GM19035 (cell line): ENCODE measurements around the gene BTRC.

Experiments
- ATAC-seq: cut with Tn5 transposase; IDR thresholded peaks from one replicate; pipeline ENCODE4 v1.9.1; 2021; ENCODE audit not compliant: unreplicated experiment

The BTRC gene

GRCh38 chr10:101513733-101514132 lies 159.8 kb downstream of the BTRC start:
- no peak for ATAC-seq

GRCh38 chr10:101525848-101526247 lies 171.9 kb downstream of the BTRC start:
- ATAC-seq = no peak

- ATAC-seq = no peak
These were observed 175.2 kb downstream of the BTRC start for GRCh38 chr10:101529207-101529606.

GRCh38 chr10:101529725-101530553 lies 176.0 kb downstream of the BTRC start:
- no peak for ATAC-seq

- ATAC-seq = no peak
These were observed 182.0 kb downstream of the BTRC start for GRCh38 chr10:101535949-101536348.

GRCh38 chr10:101536800-101537199 lies 182.8 kb downstream of the BTRC start:
- ATAC-seq = no peak

- ATAC-seq = no peak
These were observed 184.5 kb downstream of the BTRC start for GRCh38 chr10:101538446-101538845.

- no peak for ATAC-seq
These were observed 191.9 kb downstream of the BTRC start for GRCh38 chr10:101545898-101546297.

GRCh38 chr10:101550965-101551364 lies 197.0 kb downstream of the BTRC start:
- ATAC-seq = no peak

GRCh38 chr10:101552442-101552841 lies 198.5 kb downstream of the BTRC start:
- ATAC-seq = no peak

- no peak for ATAC-seq
These were observed 203.6 kb downstream of the BTRC start for GRCh38 chr10:101557541-101557940.

GRCh38 chr10:101558204-101558603 lies 204.2 kb downstream of the BTRC start:
- no peak for ATAC-seq

GRCh38 chr10:101558671-101559595 lies 205.0 kb downstream of the BTRC start:
- ATAC-seq = no peak

- ATAC-seq = no peak
These were observed 205.8 kb downstream of the BTRC start for GRCh38 chr10:101559596-101560297.

- ATAC-seq = no peak
These were observed 206.5 kb downstream of the BTRC start for GRCh38 chr10:101560298-101561067.

- no peak for ATAC-seq
These were observed 207.3 kb downstream of the BTRC start for GRCh38 chr10:101561068-101561915.

- no peak for ATAC-seq
These were observed 208.3 kb downstream of the BTRC start for GRCh38 chr10:101562231-101562630.

GRCh38 chr10:101563007-101563406 lies 209.0 kb downstream of the BTRC start:
- ATAC-seq = no peak

- no peak for ATAC-seq
These were observed 209.6 kb downstream of the BTRC start for GRCh38 chr10:101563497-101564040.
